ENCODE data around the gene SERTAD1.

DNA sequence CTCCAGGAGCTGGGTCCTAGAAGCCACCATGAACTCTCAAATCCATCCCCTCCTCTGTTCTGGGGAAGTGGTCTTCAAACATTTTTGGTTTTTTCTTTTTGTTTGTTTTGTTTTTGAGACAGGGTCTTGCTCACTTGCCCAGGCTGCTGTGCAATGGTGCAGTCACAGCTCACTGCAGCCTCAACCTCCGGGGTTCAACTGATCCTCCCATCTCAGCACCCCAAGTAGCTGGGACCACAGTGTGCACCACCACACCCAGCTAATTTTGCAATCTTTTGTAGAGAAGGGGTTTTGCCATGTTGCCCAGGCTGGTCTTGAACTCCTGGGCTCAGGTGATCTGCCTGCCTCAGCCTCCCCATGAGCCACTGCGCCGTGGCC is 32.8 kb upstream of the SERTAD1 start:
- TF ChIP-seq, protein P1, sequence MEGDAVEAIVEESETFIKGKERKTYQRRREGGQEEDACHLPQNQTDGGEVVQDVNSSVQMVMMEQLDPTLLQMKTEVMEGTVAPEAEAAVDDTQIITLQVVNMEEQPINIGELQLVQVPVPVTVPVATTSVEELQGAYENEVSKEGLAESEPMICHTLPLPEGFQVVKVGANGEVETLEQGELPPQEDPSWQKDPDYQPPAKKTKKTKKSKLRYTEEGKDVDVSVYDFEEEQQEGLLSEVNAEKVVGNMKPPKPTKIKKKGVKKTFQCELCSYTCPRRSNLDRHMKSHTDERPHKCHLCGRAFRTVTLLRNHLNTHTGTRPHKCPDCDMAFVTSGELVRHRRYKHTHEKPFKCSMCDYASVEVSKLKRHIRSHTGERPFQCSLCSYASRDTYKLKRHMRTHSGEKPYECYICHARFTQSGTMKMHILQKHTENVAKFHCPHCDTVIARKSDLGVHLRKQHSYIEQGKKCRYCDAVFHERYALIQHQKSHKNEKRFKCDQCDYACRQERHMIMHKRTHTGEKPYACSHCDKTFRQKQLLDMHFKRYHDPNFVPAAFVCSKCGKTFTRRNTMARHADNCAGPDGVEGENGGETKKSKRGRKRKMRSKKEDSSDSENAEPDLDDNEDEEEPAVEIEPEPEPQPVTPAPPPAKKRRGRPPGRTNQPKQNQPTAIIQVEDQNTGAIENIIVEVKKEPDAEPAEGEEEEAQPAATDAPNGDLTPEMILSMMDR (IDR thresholded peaks at IDR 0.05) = no peak
- no peak for TF ChIP-seq POLR2A (IDR thresholded peaks at IDR 0.05)

Measured in heart left ventricle (tissue), 13 donors.